ENCODE data around the gene ITPR3.

DNA sequence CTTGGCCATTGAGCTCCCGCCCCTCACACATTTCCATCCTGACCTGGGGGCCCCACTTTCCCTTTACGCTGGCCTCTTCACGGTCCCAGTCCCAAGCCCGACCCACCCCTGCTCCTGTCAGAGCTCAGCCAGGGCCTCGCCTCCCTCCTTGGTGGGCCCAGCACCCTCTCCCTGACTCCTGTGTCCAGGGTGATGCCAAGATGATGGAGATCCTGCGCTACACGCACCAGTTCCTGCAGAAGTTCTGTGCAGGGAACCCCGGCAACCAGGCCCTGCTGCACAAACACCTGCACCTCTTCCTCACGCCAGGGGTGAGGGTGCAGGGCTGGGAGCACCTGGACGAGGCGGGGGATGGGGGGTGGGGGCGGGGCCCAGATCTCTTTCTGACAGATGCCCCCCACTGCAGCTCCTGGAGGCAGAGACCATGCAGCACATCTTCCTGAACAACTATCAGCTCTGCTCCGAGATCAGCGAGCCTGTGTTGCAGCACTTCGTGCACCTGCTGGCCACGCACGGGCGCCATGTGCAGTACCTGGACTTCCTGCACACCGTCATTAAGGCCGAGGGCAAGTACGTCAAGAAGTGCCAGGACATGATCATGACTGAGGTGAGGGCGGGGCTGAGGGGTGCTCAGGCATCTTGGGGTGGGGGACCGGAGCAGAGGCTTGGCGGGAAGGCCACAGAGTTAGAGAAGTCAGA, 57.3 kb downstream of the ITPR3 start:
- TF ChIP-seq EZH2phosphoT487 (IDR thresholded peaks at IDR 0.05; ENCODE audit: insufficient read depth, low read depth): no peak
- no peak for TF ChIP-seq EZH2 (IDR thresholded peaks at IDR 0.05; ENCODE audit: insufficient read depth, poor library complexity, severe bottlenecking)

Data from GM23248 (cell line).